Measurements from ENCODE around the gene BCAN. TPM values are rescaled to one million over a fixed set of nuclear protein-coding genes. Genes with fewer than 3 reads are reported as not detected.
A peak's percentile ranks its signal among the peaks of the same experiment; 100 is the strongest.

BCAN gene
- total RNA-seq (ENCODE audit: low replicate concordance), result not detected in 2 replicates

GRCh38 chr1:156641761-156642264 lies at the start of gene BCAN:
Gene BCAN, plus strand, starts transcription at chr1:156642117. Its CDS starts 3,938 bp downstream, at chr1:156646055.
- TF ChIP-seq CTCF (IDR thresholded peaks at IDR 0.05; ENCODE audit: insufficient read depth, low read length), result no peak
- DNase-seq (ENCODE audit: low read depth), result no peak

GRCh38 chr1:156592158-156592909 lies 49.6 kb upstream of the BCAN start:
- no peak for TF ChIP-seq CTCF (IDR thresholded peaks at IDR 0.05; ENCODE audit: insufficient read depth, low read length)
- H3K4me3 ChIP-seq (ENCODE audit: low read depth, low read length), result peak overlapping the region; percentile 88
- no peak for DNase-seq (ENCODE audit: low read depth)

More at GRCh38 chr1:156641761-156642264, at the start of gene BCAN:
- peak within 1 kb of the TSS; percentile 22 for H3K4me3 ChIP-seq (ENCODE audit: low read depth, low read length)

- TF ChIP-seq CTCF (IDR thresholded peaks at IDR 0.05; ENCODE audit: insufficient read depth, low read length), result no peak
- no peak for DNase-seq (ENCODE audit: low read depth)
- no peak overlapping the region for H3K4me3 ChIP-seq (ENCODE audit: low read depth, low read length)
These were observed 48.8 kb upstream of the BCAN start for GRCh38 chr1:156592910-156593660.

- no peak for TF ChIP-seq CTCF (IDR thresholded peaks at IDR 0.05; ENCODE audit: insufficient read depth, low read length)
- DNase-seq (ENCODE audit: low read depth), result no peak
- H3K4me3 ChIP-seq (ENCODE audit: low read depth, low read length), result no peak overlapping the region
These were observed 48.3 kb upstream of the BCAN start for GRCh38 chr1:156593661-156593989.

GRCh38 chr1:156594190-156594589 lies 47.7 kb upstream of the BCAN start:
- no peak for TF ChIP-seq CTCF (IDR thresholded peaks at IDR 0.05; ENCODE audit: insufficient read depth, low read length)
- no peak overlapping the region for H3K4me3 ChIP-seq (ENCODE audit: low read depth, low read length)
- DNase-seq (ENCODE audit: low read depth), result no peak

- no peak overlapping the region for H3K4me3 ChIP-seq (ENCODE audit: low read depth, low read length)
- DNase-seq (ENCODE audit: low read depth), result no peak
- TF ChIP-seq CTCF (IDR thresholded peaks at IDR 0.05; ENCODE audit: insufficient read depth, low read length), result no peak
These were observed 46.9 kb upstream of the BCAN start for GRCh38 chr1:156595016-156595415.
